Measurements from ENCODE around the gene VWA8.
"Not testable (repeated sequence)": the region's sequence is repeated elsewhere in the genome, so short reads cannot be mapped to it uniquely, and the experiment has no call there.

The VWA8 gene

DNA sequence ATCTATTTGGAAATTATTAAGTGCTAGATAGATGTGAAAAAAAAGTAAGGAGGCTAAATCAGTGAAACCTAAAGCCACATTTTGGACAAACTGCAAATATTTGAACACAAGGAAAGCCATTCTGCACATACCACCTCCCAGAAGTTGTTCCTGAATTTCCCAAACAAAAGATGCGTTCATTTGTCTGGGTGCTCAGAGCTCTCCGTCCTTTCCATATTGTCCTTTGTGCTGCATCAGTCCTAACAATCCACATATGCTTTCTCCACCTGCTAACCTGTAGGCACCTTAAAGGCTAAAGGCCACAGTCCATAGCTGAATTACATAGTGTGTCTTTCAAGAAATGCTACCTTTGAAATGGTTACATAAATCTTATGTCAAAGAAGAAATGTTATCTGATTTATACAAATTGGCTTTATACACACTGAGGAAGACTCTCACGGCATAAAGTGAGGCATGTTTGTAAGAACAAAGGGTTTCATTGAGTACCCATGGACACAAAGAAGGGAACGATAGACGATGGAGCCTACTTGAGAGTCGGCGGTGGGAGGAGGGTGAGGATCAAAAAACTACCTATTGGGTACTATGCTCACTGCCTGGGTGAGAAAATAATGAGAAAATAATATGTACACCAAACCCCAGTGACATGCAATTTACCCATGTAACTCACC lies 321.5 kb downstream of the VWA8 start:
- no peak for DNase-seq

DNA sequence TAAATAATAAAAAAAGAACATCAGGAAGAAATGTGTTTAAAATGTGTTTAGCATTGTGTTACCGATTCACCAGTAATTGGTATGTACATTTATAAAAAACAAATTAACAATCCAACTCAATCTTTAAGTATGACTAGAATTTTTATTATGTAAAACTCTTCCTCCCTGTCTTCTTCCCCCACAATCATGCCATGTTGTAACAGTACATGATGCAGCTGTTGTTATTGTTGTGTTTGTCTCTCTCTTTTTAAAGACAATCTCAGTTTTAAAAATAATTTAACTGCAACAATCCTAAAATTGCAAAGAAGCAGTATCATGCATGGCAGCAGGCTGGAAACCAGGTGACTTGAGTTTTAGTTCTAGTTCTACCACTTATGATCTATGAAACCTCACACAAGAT lies 323.3 kb downstream of the VWA8 start:
- DNase-seq: no peak

GRCh38 chr13:41637032-41637431 lies 323.9 kb downstream of the VWA8 start:
- not testable (repeated sequence) for DNase-seq

DNA sequence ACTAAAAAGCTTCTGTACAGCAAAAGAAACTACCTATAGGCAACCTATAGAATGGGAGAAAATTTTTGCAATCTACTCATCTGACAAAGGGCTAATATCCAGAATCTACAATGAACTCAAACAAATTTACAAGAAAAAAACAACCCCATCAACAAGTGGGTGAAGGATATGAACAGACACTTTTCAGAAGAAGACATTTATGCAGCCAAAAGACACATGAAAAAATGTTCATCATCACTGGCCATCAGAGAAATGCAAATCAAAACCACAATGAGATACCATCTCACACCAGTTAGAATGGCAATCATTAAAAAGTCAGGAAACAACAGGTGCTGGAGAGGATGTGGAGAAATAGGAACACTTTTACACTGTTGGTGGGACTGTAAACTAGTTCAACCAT lies 324.3 kb downstream of the VWA8 start:
- not testable (repeated sequence) for DNase-seq

DNA sequence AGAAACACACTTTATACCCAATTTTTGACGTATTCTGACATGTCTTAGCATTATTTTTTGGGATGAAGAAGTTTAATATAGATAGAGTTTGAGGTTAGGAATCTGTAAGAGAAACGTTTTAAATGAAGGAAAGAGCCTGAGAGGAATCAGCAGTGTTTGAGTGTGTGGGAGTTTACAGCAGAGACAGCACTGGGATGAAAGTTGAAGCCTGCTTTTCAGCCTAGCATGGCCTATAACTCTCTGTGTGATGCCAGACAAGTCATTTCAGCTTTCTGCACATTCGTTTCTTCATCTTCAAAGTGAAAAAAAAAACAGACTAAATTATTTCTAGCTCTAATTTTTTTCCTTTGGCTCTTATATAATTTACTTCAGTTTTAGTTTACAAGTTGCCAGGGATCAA lies 326.5 kb downstream of the VWA8 start:
- DNase-seq: no peak

DNA sequence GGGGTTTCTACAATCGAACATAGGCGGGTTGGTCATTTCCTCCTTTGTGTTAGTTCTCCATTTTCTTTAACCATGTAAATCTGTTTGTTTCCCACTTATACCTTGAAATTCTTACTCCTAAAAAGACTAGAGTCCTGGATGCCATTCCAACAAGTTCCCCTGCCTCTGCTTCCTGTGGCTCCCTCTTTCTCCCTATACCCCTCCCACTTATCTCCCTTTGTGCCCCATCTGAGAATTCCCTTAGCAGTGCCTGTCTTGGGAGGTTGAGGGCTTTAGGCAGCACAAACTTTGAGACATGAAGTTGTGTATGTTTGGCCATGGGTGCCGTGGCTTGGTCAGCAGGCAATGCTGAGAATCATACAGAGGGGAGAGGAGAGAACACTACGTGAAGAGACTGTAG lies 327.1 kb downstream of the VWA8 start:
- DNase-seq: no peak

GRCh38 chr13:41631296-41631965 lies 329.5 kb downstream of the VWA8 start:
- DNase-seq: no peak

- DNase-seq: no peak
These were observed 333.5 kb downstream of the VWA8 start for GRCh38 chr13:41627425-41627824.

DNA sequence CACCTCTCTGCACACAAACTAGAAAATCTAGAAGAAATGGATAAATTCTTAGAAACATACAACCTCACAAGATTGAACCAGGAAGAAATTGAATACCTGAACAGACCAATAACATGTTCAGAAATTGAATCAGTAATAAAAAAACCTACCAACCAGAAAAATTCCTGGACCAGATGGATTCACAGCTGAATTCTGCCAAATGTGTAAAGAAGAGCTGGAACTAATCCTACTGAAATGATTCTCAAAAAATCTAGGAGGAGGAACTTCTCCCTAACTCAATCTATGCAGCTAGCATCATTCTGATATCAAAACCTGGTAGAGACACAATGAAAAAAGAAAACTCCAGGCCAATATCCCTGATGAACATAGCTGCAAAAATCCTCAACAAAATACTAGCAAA lies 336.9 kb downstream of the VWA8 start:
- DNase-seq: no peak

DNA sequence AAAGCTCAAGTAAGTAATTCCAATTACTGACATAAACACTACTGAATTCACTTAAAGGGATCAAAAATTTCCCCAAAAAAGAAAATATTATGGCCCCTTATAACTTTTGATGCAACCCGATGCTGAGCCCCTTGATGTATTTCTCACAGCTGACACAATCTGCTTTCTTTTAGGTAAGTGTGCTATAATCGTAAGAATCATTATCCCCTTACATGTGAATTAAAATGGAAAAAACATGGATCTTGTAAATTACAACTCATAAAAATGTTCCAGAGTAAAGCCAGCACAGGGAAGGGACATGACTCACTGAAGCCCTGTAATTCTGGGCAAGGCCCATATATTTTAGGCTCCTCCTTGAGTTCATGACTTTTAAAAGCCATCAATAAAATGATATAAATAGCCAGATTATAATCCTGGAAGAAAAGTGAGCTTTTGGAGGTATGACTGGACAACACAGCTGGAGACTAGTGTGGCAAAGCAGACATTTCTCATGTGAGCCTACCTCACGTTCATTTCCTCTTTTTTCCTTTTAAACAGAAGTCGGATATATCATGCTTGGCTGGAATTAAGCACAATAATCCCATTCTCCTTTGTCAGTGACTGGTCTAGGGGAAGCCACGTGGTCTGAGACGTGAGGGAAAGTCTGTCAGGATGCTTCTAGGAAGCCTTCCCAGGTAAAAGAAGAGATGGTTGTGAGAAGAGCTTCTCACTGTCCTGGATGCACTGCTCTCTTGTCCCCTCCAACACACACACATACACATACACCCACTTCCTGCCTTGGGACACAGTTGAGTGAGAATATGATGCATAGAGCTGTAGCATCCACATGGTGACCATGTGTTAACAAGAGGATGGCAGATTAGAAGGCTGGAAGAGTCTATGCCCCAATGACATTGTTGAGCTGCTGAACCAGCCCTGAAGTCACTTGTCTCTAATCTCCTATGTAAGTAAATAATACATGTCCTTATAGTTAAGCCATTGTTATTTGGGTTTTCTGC lies 338.2 kb downstream of the VWA8 start:
- DNase-seq: no peak

GRCh38 chr13:41621716-41622431 lies 339.0 kb downstream of the VWA8 start:
- no peak for DNase-seq

GRCh38 chr13:41617633-41618032 lies 343.3 kb downstream of the VWA8 start:
- not testable (repeated sequence) for DNase-seq

GRCh38 chr13:41616151-41616550 lies 344.8 kb downstream of the VWA8 start:
- DNase-seq: no peak

- DNase-seq: no peak
These were observed 345.4 kb downstream of the VWA8 start for GRCh38 chr13:41615528-41615855.

- no peak for DNase-seq
These were observed 346.0 kb downstream of the VWA8 start for GRCh38 chr13:41614671-41615527.

DNA sequence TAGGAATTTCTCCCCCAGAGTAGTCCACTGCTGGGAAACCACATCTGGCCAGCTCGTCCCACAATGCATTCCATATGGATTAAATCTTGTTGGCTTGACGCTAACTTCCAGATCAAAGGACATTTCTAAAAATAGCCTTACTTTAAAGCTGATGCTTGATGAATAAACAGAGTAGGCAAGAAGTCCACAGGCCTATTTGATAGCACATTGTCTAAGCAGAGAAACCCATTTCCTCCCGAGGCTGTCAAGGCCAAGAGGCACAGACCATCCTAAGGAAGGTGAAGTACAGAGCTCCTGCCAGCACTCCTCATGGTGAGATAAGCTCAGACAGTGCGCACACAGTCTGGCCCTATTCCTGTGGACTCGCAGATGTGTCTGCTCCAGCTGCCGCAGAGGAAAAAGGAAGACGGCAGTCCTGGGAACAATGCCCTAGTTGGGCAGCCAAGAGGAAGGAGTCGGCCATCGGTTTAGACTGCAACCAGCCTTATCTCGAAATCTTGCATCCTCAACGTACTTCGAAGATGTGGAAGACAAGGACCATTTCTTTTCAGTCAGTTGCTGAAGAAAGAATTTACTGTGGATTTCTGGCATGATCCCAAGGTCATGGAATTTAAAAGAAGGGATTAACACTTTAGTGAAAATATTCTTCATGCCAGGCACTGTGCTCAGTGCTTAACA lies 346.8 kb downstream of the VWA8 start:
- no peak for DNase-seq

GRCh38 chr13:41613471-41613870 lies 347.4 kb downstream of the VWA8 start:
- no peak for DNase-seq

GRCh38 chr13:41611385-41611784 lies 349.5 kb downstream of the VWA8 start:
- no peak for DNase-seq

GRCh38 chr13:41610404-41610803 lies 350.5 kb downstream of the VWA8 start:
- no peak for DNase-seq

DNA sequence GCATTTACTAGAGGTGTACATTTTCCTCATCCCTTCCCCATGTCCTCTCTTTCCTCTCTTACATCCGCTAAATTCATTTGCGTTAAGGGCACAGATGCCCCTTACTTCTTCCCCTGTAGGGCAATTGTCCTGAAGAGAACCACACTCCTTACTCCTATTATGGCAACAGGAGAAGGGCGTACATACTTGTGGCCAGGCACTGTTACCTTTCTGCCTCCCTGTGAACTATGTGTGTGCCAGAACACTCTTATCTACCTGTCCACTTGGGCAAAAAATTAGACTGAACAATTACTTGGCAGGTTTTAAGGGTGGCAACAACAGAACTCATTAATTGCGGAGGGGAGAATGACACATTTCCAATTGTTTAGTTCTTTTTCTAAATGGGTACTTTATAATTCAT lies 351.1 kb downstream of the VWA8 start:
- DNase-seq: no peak

DNA sequence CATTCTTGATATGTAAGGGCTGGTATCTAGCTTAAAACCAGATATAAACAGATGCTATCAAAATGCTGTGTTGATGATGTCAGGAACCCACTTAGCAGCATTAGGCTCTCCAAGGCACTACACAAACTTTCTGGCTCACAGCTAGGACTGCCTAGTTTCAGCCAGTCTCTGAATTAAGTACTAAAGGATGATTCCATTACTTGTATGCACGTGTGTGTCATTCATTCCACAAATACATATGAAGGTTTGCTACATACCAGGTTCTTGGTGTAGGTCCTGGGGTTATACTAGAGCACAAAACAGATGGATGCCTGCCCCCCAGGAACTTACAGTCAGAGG lies 352.1 kb downstream of the VWA8 start:
- no peak for DNase-seq
